ENCODE data around the gene TMEM169. TPM values are rescaled to one million over a fixed set of nuclear protein-coding genes. Genes with fewer than 3 reads are reported as not detected.
A peak's percentile ranks its signal among the peaks of the same experiment; 100 is the strongest.

TMEM169 gene
- total RNA-seq, 2 donors from 2014 or later, result 1.1 to 3.8 TPM

DNA sequence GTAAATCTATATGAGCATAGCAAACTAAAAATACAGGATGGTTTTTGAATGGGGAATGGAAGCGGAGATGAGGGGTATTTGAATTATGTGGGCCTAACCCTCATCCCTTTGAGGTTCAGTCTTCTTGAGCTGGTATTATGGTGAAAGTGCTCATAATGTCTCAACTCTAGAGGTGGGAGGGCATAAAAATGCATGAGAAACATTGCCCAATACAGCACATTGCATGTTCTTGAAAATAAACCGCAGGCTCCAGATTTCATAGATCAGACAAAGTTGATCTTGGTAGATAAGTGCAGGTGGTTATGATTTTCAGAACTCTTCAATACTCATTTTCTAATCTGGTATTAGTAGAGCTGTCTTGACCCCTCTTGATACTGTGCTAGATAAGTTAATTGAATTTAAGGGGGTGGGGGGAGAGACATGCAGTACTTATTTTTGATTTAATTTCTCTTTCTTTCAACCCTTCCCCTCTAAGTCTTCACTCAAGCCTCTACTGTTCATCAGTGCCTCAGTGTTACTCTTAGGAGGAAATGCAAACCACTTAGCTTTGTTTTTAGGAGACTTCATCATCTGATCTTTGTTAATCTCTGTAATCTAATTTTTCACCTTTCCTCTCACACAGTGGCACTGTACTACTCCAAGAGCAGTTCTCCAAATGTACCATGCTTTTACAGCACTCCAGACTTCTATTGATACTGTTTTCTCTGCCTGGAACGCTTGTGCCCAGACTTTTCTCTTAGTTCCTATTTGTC, 49.6 kb downstream of the TMEM169 start:
- TF ChIP-seq, protein P1, sequence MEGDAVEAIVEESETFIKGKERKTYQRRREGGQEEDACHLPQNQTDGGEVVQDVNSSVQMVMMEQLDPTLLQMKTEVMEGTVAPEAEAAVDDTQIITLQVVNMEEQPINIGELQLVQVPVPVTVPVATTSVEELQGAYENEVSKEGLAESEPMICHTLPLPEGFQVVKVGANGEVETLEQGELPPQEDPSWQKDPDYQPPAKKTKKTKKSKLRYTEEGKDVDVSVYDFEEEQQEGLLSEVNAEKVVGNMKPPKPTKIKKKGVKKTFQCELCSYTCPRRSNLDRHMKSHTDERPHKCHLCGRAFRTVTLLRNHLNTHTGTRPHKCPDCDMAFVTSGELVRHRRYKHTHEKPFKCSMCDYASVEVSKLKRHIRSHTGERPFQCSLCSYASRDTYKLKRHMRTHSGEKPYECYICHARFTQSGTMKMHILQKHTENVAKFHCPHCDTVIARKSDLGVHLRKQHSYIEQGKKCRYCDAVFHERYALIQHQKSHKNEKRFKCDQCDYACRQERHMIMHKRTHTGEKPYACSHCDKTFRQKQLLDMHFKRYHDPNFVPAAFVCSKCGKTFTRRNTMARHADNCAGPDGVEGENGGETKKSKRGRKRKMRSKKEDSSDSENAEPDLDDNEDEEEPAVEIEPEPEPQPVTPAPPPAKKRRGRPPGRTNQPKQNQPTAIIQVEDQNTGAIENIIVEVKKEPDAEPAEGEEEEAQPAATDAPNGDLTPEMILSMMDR (conservative IDR thresholded peaks at IDR 0.05), result no peak
- Mint-ChIP-seq H3K27me3 (ENCODE audit: insufficient read depth) (no peaks in the 10 kb centered on the region), H3K27ac (no peak overlapping the region), H3K4me1 (peaks cover 5% of the 10 kb centered on the region), H3K36me3 (ENCODE audit: low read depth) (peaks cover 82% of the 10 kb centered on the region), H3K4me3 (no peak overlapping the region), H3K9me3 (no peaks in the 10 kb centered on the region)
- Histone ChIP-seq H3K27ac (ENCODE audit: low read depth, low read length) (no peak overlapping the region), H3K9ac (ENCODE audit: extremely low read depth, low read length, poor library complexity, severe bottlenecking) (no peak overlapping the region), H3K4me1 (ENCODE audit: control insufficient read depth, insufficient read depth, low read length) (peaks cover 4% of the 10 kb centered on the region), H3K36me3 (ENCODE audit: control insufficient read depth, insufficient read depth, low read length) (peaks cover 94% of the 10 kb centered on the region), H3K27me3 (ENCODE audit: control insufficient read depth, insufficient read depth, low read length, poor library complexity, severe bottlenecking) (no peaks in the 10 kb centered on the region), H3K4me3 (ENCODE audit: low read length) (no peak overlapping the region), H3K9me3 (ENCODE audit: control insufficient read depth, low read length) (no peaks in the 10 kb centered on the region)
- DNase-seq, result no peak
- 94 to 95% methylated on average over 2 to 3 of the region's 3 CpGs for WGBS, 2 experiments (ENCODE audit: insufficient coverage in 1 of 2, insufficient read length in 1 of 2)

DNA sequence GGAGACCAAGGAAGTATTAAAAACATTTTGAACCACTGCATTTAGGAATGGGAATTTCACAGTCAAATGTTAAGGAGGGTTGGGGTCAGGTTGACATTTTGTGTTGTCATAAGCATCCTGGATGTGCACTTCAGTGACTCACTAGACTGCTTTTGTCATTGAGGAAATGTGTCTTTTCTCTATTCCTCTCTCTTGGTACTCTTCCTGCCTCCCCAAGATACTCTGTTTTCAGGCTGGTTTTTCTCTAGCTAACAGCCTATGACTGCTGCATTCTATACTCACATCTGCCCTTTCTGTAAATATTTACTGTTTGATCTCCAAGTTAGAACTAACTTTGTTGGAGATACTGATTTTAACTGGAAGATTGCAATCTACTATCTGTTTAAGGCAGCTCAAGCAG, 50.9 kb downstream of the TMEM169 start:
- Histone ChIP-seq H3K36me3 (ENCODE audit: control insufficient read depth, insufficient read depth, low read length) (peaks cover 96% of the 10 kb centered on the region), H3K9me3 (ENCODE audit: control insufficient read depth, low read length) (no peaks in the 10 kb centered on the region), H3K4me1 (ENCODE audit: control insufficient read depth, insufficient read depth, low read length) (peaks cover 4% of the 10 kb centered on the region), H3K27me3 (ENCODE audit: control insufficient read depth, insufficient read depth, low read length, poor library complexity, severe bottlenecking) (no peaks in the 10 kb centered on the region), H3K4me3 (ENCODE audit: low read length) (peak overlapping the region; percentile 10), H3K9ac (ENCODE audit: extremely low read depth, low read length, poor library complexity, severe bottlenecking) (no peak overlapping the region), H3K27ac (ENCODE audit: low read depth, low read length) (no peak overlapping the region)
- Mint-ChIP-seq H3K27me3 (ENCODE audit: insufficient read depth) (no peaks in the 10 kb centered on the region), H3K4me1 (peaks cover 5% of the 10 kb centered on the region), H3K27ac (no peak overlapping the region), H3K4me3 (no peak overlapping the region), H3K36me3 (ENCODE audit: low read depth) (peaks cover 84% of the 10 kb centered on the region), H3K9me3 (no peaks in the 10 kb centered on the region)
- TF ChIP-seq, protein P1 (conservative IDR thresholded peaks at IDR 0.05), result no peak
- no peak for DNase-seq

DNA sequence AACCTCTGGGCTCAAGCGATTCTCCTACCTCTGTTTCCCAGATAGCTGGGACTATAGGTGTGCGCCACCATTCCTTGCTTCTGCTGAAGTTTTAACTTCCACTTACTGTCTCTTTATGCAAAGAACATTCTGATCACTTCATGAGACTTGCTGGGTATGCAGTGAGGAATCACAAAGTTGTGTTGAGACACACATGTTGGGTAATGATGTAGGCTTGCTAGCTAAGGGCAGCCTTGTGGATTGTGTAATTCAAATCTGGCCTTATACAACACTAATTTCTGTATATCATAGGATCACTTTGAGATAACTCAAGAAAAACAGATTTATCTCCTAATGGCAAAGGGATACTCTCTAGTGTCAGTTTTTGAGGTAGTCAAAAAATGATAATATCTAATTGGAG, 51.7 kb downstream of the TMEM169 start:
- H3K36me3 ChIP-seq (ENCODE audit: control insufficient read depth, insufficient read depth, low read length), result peaks cover 96% of the 10 kb centered on the region
- Mint-ChIP-seq H3K4me3 (no peak overlapping the region), H3K36me3 (ENCODE audit: low read depth) (peaks cover 85% of the 10 kb centered on the region), H3K27me3 (ENCODE audit: insufficient read depth) (no peaks in the 10 kb centered on the region), H3K4me1 (peaks cover 5% of the 10 kb centered on the region), H3K27ac (peak overlapping the region; percentile 26), H3K9me3 (no peaks in the 10 kb centered on the region)
- no peak overlapping the region for H3K4me3 ChIP-seq (ENCODE audit: low read length)
- H3K27me3 ChIP-seq (ENCODE audit: control insufficient read depth, insufficient read depth, low read length, poor library complexity, severe bottlenecking), result no peaks in the 10 kb centered on the region
- no peak for DNase-seq
- TF ChIP-seq, protein P1 (conservative IDR thresholded peaks at IDR 0.05), result no peak
- H3K4me1 ChIP-seq (ENCODE audit: control insufficient read depth, insufficient read depth, low read length), result peaks cover 4% of the 10 kb centered on the region
- no peaks in the 10 kb centered on the region for H3K9me3 ChIP-seq (ENCODE audit: control insufficient read depth, low read length)
- H3K27ac ChIP-seq (ENCODE audit: low read depth, low read length), result no peak overlapping the region
- H3K9ac ChIP-seq (ENCODE audit: extremely low read depth, low read length, poor library complexity, severe bottlenecking), result no peak overlapping the region
- 96 to 100% methylated on average over 2 of the region's 2 CpGs for WGBS, 2 experiments (ENCODE audit: insufficient coverage in 1 of 2, insufficient read length in 1 of 2)

Data from endodermal cell (in vitro differentiated cells).